ENCODE results near the gene ACE2.

DNA sequence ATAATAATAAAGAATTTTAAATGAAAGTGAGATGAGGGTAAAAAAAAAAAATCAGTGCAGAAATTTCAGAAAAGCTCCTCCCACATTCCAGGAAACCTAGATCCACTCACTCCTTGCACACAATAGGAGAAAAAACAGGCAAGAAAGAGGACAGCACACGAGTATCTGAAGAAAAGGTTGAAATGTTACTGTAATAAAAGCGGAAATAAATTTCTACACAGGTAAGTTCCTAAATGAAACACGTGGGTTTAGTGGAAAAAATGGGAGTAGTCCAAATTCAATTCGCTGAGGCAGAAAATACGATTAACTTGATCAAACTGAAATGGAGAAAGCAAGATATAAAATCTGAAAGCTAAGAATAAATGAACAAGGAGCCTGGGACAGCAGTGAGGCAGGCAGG lies 2.0 kb upstream of the ACE2 start:
- TF ChIP-seq EZH2 (IDR thresholded peaks at IDR 0.05; ENCODE audit: borderline replicate concordance) (no peak), EZH2phosphoT487 (IDR thresholded peaks at IDR 0.05; ENCODE audit: low read depth, severe bottlenecking, unreplicated experiment) (no peak)
- TF ChIP-seq, protein P1, sequence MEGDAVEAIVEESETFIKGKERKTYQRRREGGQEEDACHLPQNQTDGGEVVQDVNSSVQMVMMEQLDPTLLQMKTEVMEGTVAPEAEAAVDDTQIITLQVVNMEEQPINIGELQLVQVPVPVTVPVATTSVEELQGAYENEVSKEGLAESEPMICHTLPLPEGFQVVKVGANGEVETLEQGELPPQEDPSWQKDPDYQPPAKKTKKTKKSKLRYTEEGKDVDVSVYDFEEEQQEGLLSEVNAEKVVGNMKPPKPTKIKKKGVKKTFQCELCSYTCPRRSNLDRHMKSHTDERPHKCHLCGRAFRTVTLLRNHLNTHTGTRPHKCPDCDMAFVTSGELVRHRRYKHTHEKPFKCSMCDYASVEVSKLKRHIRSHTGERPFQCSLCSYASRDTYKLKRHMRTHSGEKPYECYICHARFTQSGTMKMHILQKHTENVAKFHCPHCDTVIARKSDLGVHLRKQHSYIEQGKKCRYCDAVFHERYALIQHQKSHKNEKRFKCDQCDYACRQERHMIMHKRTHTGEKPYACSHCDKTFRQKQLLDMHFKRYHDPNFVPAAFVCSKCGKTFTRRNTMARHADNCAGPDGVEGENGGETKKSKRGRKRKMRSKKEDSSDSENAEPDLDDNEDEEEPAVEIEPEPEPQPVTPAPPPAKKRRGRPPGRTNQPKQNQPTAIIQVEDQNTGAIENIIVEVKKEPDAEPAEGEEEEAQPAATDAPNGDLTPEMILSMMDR (IDR thresholded peaks at IDR 0.05; ENCODE audit: poor library complexity), result no peak

Data from hepatocyte (in vitro differentiated cells).